Right renal cortex interstitium (tissue), 3 donors: ENCODE data around the gene G3BP2. TPM values are rescaled to one million over a fixed set of nuclear protein-coding genes. Genes with fewer than 3 reads are reported as not detected.

Experiments used
- polyA plus RNA-seq, 3 donors: library from polyadenylated mRNA; unstranded; fragments of 120-200 nt; gene quantifications; one replicate each; pipeline ENCODE4 v1.2.1, GENCODE V29; 2013; ENCODE audit not compliant: insufficient read length in 3 of 3

The G3BP2 gene
- polyA plus RNA-seq, 3 donors: 172 to 191 (median 174) TPM

Other genes starting within 250 kb of the G3BP2 start
- 10 to 100 TPM; 57.2 to 65.0 (median 59.9) TPM for gene RCHY1, start 159.0 kb downstream of the G3BP2 start, polyA plus RNA-seq
- gene THAP6, start 158.9 kb downstream of the G3BP2 start, polyA plus RNA-seq: 10 to 100 TPM; 19.3 to 24.4 (median 23.7) TPM
- under 1 TPM in 1 of 3 donors, not detected in 2; 0.29 TPM for gene ODAPH, start 117.3 kb downstream of the G3BP2 start, polyA plus RNA-seq
- gene CDKL2, start 42.9 kb downstream of the G3BP2 start, polyA plus RNA-seq: 10 to 100 TPM; 11.3 to 14.6 (median 11.8) TPM
- 10 to 100 TPM; 84.2 to 91.1 (median 85.6) TPM for gene USO1, start 51.2 kb upstream of the G3BP2 start, polyA plus RNA-seq
- under 1 TPM in 2 of 3 donors, not detected in 1; 0.04 to 0.06 TPM for gene PPEF2, start 229.0 kb upstream of the G3BP2 start, polyA plus RNA-seq